IMR-90 (cell line): ENCODE results near the gene C6orf89. TPM values are rescaled to one million over a fixed set of nuclear protein-coding genes. Genes with fewer than 3 reads are reported as not detected.

Experiments
- ATAC-seq: fragments of 200-7000 bp; cut with Tn5 transposase; 2 replicates; pipeline ENCODE4 v1.9.1; 2020; ENCODE audit warnings: low read depth, mild to moderate bottlenecking, moderate library complexity
- BruUV-seq: library from RNA; stranded (reverse); fragments of 400-500 nt; replicated peaks from 2 replicates; lab custom pipeline; 2021; lab: Mats Ljungman, UMichigan
- CTCF ChIA-PET: fragments of 300-600 bp; formaldehyde crosslinking; extraction: SDS; loops from one replicate; lab custom pipeline; 2021; ENCODE audit warnings: antibody characterized with exemption; lab: Yijun Ruan, JAX
- POLR2A ChIA-PET: fragments of 300-600 bp; sonication (Branson Sonifier 250); formaldehyde crosslinking; loops from one replicate; lab custom pipeline; 2022; ENCODE audit warnings: antibody characterized with exemption; ENCODE audit not compliant: unreplicated experiment; lab: Charles Lee
- DNase-seq: peaks from one replicate; pipeline ENCODE4 v3.0.0; 2013
- H2AFZ ChIP-seq: replicated peaks from 2 replicates; pipeline ENCODE3; 2013; ENCODE audit warnings: low read length, mild to moderate bottlenecking; ENCODE audit not compliant: poor library complexity
- H2AK5ac ChIP-seq: 2 replicates; pipeline ENCODE4 v1.6.1; 2013; ENCODE audit warnings: low read depth, low read length, inconsistent platforms
- H2AK9ac ChIP-seq: replicated peaks from 2 replicates; pipeline ENCODE3; 2013; ENCODE audit warnings: mild to moderate bottlenecking, low read depth, low read length, moderate library complexity; ENCODE audit not compliant: poor library complexity
- H2BK120ac ChIP-seq: 2 replicates; pipeline ENCODE4 v1.6.1; 2013; ENCODE audit warnings: low read depth, low read length, inconsistent platforms
- H2BK15ac ChIP-seq: 3 replicates; pipeline ENCODE4 v1.6.1; 2013; ENCODE audit warnings: low read depth, low read length, inconsistent platforms
- H2BK20ac ChIP-seq: 2 replicates; pipeline ENCODE4 v1.6.1; 2013; ENCODE audit warnings: low read depth, mild to moderate bottlenecking, inconsistent platforms, low read length, moderate library complexity
- H2BK5ac ChIP-seq: 2 replicates; pipeline ENCODE4 v1.6.1; 2013; ENCODE audit warnings: mild to moderate bottlenecking, low read depth, low read length, inconsistent platforms; ENCODE audit not compliant: poor library complexity, severe bottlenecking
- H3K14ac ChIP-seq: replicated peaks from 2 replicates; pipeline ENCODE4 v1.6.1; 2013; ENCODE audit warnings: low read depth, low read length, inconsistent platforms
- H3K18ac ChIP-seq: 2 replicates; pipeline ENCODE4 v1.6.1; 2013; ENCODE audit warnings: low read depth, low read length, control low read depth
- H3K23ac ChIP-seq: 2 replicates; pipeline ENCODE4 v1.6.1; 2013; ENCODE audit warnings: low read depth, low read length, inconsistent platforms
- H3K27ac ChIP-seq: 2 replicates; pipeline ENCODE4 v1.5.1; 2013; ENCODE audit warnings: mild to moderate bottlenecking, control low read depth, low read length; ENCODE audit not compliant: insufficient read depth
- H3K27me3 ChIP-seq: 2 replicates; pipeline ENCODE4 v1.6.1; 2013; ENCODE audit warnings: low read length; ENCODE audit not compliant: control insufficient read depth, insufficient read depth
- H3K36me3 ChIP-seq: 2 replicates; pipeline ENCODE4 v1.6.1; 2013; ENCODE audit warnings: low read length, mixed read lengths; ENCODE audit not compliant: control insufficient read depth, insufficient read depth
- H3K4ac ChIP-seq: 2 replicates; pipeline ENCODE4 v1.6.1; 2013; ENCODE audit warnings: low read depth, low read length, inconsistent platforms
- H3K4me1 ChIP-seq: 2 replicates; pipeline ENCODE4 v1.6.1; 2013; ENCODE audit warnings: low read length, mixed read lengths; ENCODE audit not compliant: control insufficient read depth, insufficient read depth
- H3K4me2 ChIP-seq: 2 replicates; pipeline ENCODE4 v1.6.1; 2013; ENCODE audit warnings: low read depth, mild to moderate bottlenecking, control low read depth, low read length, moderate library complexity
- H3K4me3 ChIP-seq: 2 replicates; pipeline ENCODE4 v1.5.1; 2013; ENCODE audit warnings: low read depth, mild to moderate bottlenecking, control low read depth, low read length, moderate library complexity; ENCODE audit not compliant: insufficient read depth
- H3K56ac ChIP-seq: 2 replicates; pipeline ENCODE4 v1.6.1; 2013; ENCODE audit warnings: low read length, inconsistent platforms; ENCODE audit not compliant: insufficient read depth; ENCODE audit errors: extremely low read depth
- H3K79me1 ChIP-seq, 2 experiments: 2 replicates each; pipeline ENCODE4 v1.6.1; 2013; ENCODE audit warnings: low read length in 2 of 2, inconsistent platforms in 1 of 2, low read depth in 1 of 2
- H3K9ac ChIP-seq: 2 replicates; pipeline ENCODE4 v1.6.1; 2013; ENCODE audit warnings: low read depth, low read length, control low read depth
- H3K9me1 ChIP-seq: 2 replicates; pipeline ENCODE4 v1.6.1; 2013; ENCODE audit warnings: low read length, inconsistent platforms; ENCODE audit not compliant: insufficient read depth
- H3K9me3 ChIP-seq: 2 replicates; pipeline ENCODE4 v1.6.1; 2013; ENCODE audit warnings: low read length; ENCODE audit not compliant: control insufficient read depth, insufficient read depth
- H4K20me1 ChIP-seq: 2 replicates; pipeline ENCODE4 v1.6.1; 2013; ENCODE audit warnings: low read length, inconsistent platforms; ENCODE audit not compliant: insufficient read depth
- H4K5ac ChIP-seq: 2 replicates; pipeline ENCODE4 v1.6.1; 2013; ENCODE audit warnings: mild to moderate bottlenecking, low read depth, low read length, control low read depth
- H4K8ac ChIP-seq, 2 experiments: 2 replicates each; pipeline ENCODE4 v1.6.1; 2013; ENCODE audit warnings: low read depth in 2 of 2, low read length in 2 of 2, control low read depth in 1 of 2, inconsistent platforms in 1 of 2
- H4K91ac ChIP-seq: 2 replicates; pipeline ENCODE4 v1.6.1; 2013; ENCODE audit warnings: low read depth, low read length, inconsistent platforms; ENCODE audit not compliant: insufficient read depth
- BHLHE40 ChIP-seq: fragments of 150-350 bp; IDR thresholded peaks from 2 replicates; pipeline ENCODE4 v1.6.1; 2016; ENCODE audit warnings: mild to moderate bottlenecking, low read depth, low read length
- CEBPB ChIP-seq: IDR thresholded peaks from 2 replicates; pipeline ENCODE4 v1.6.1; 2012; ENCODE audit warnings: low read depth, low read length, improper control_type of control experiment
- CHD1 ChIP-seq: IDR thresholded peaks from 2 replicates; pipeline ENCODE4 v1.6.1; 2012; ENCODE audit warnings: low read depth, low read length, improper control_type of control experiment
- CTCF ChIP-seq: conservative IDR thresholded peaks from 2 replicates; pipeline ENCODE4 v1.5.1; 2012; ENCODE audit warnings: mild to moderate bottlenecking, low read depth, low read length, improper control_type of control experiment
- ELK1 ChIP-seq: fragments of 150-350 bp; IDR thresholded peaks from 2 replicates; pipeline ENCODE4 v1.6.1; 2016; ENCODE audit warnings: low read depth, mild to moderate bottlenecking, low read length, moderate library complexity, borderline replicate concordance
- FOS ChIP-seq: fragments of 150-350 bp; IDR thresholded peaks from 2 replicates; pipeline ENCODE4 v1.6.1; 2016; ENCODE audit warnings: low read depth, low read length
- MAFK ChIP-seq: IDR thresholded peaks from 2 replicates; pipeline ENCODE4 v1.6.1; 2012; ENCODE audit warnings: low read depth, low read length, improper control_type of control experiment
- MAZ ChIP-seq: IDR thresholded peaks from 2 replicates; pipeline ENCODE4 v1.6.1; 2012; ENCODE audit warnings: low read depth, mild to moderate bottlenecking, low read length, improper control_type of control experiment, moderate library complexity, borderline replicate concordance
- MXI1 ChIP-seq: IDR thresholded peaks from 2 replicates; pipeline ENCODE4 v1.6.1; 2012; ENCODE audit warnings: low read depth, mild to moderate bottlenecking, low read length, moderate library complexity, borderline replicate concordance
- NFE2L2 ChIP-seq: fragments of 150-350 bp; IDR thresholded peaks from 2 replicates; pipeline ENCODE4 v1.6.1; 2016; ENCODE audit warnings: low read depth, mild to moderate bottlenecking, low read length
- POLR2A ChIP-seq: IDR thresholded peaks from 2 replicates; pipeline ENCODE4 v1.6.1; 2012; ENCODE audit warnings: mild to moderate bottlenecking, low read depth, low read length
- RAD21 ChIP-seq: IDR thresholded peaks from 2 replicates; pipeline ENCODE4 v1.6.1; 2012; ENCODE audit warnings: low read length, improper control_type of control experiment
- RCOR1 ChIP-seq: IDR thresholded peaks from 2 replicates; pipeline ENCODE4 v1.6.1; 2012; ENCODE audit warnings: mild to moderate bottlenecking, low read length, improper control_type of control experiment; ENCODE audit not compliant: insufficient replicate concordance
- RFX5 ChIP-seq: IDR thresholded peaks from 2 replicates; pipeline ENCODE4 v1.8.0; 2012; ENCODE audit warnings: low read depth, mild to moderate bottlenecking, low read length, moderate library complexity
- SMC3 ChIP-seq: fragments of 150-350 bp; IDR thresholded peaks from 2 replicates; pipeline ENCODE4 v1.6.1; 2016; ENCODE audit warnings: low read depth, mild to moderate bottlenecking, antibody characterized with exemption, low read length, moderate library complexity
- USF2 ChIP-seq: fragments of 150-350 bp; IDR thresholded peaks from 2 replicates; pipeline ENCODE4 v1.6.1; 2017; ENCODE audit warnings: mild to moderate bottlenecking, antibody characterized with exemption, low read length, low read depth
- WGBS, 2 experiments: methylation state at CpG; one replicate each; pipeline versions ENCODE4 v1.1.5 to v1.1.7; 2013; ENCODE audit warnings: missing lambda C conversion rate in 2 of 2; ENCODE audit not compliant: insufficient read length in 1 of 2; ENCODE audit errors: extremely low coverage in 2 of 2; 5-methylcytosine and 5-hydroxymethylcytosine counted together
- dilution Hi-C: fragments of 300-500 bp; cut with HindIII; formaldehyde crosslinking; loops from one replicate; pipeline ENCODE4 v1.14.3; 2018; ENCODE audit warnings: low sequenced_read_pairs; ENCODE audit not compliant: unreplicated experiment
- in situ Hi-C: fragments of 300-500 bp; cut with MboI; formaldehyde crosslinking; loops from 3 replicates; pipeline ENCODE4 v1.14.3; 2019; ENCODE audit warnings: low sequenced_read_pairs, inconsistent platforms, mixed read lengths
- intact Hi-C: fragments of 100-400 bp; cut with micrococcal nuclease; formaldehyde crosslinking; loops from 2 replicates; pipeline ENCODE4 v1.10.0; 2022
- polyA plus RNA-seq, 3 experiments: library from polyadenylated mRNA; depleted of rRNA; stranded (reverse); fragments of >200 nt; gene quantifications; 2 replicates each; pipeline ENCODE4 v1.2.3, GENCODE V29; 2012; ENCODE audit warnings: low replicate concordance in 1 of 3
- total RNA-seq: library from RNA; depleted of rRNA; stranded (reverse); fragments of >200 nt; gene quantifications from 2 replicates; pipeline ENCODE4 v1.2.3, GENCODE V29; 2012

The C6orf89 gene
- total and polyA plus RNA-seq, 2 of the 4 experiments (the other 2 are of a cell fraction), result 30.8 to 52.3 TPM

GRCh38 chr6:36977470-36977941 is 91.8 kb downstream of the C6orf89 start:
- Histone ChIP-seq H2BK15ac (no peak overlapping the region), H4K5ac (no peak overlapping the region), H3K4me1 (peaks cover 6% of the 10 kb centered on the region; the same call in 1 of the 2 replicates), H4K91ac (no peak overlapping the region), H3K27ac (no peak overlapping the region), H2AK9ac (no peak overlapping the region), H3K4ac (no peak overlapping the region), H3K79me1 (peaks cover 53 to 80% of the 10 kb centered on the region in 2 experiments), H2AFZ (no peak overlapping the region), H3K9me3 (no peaks in the 10 kb centered on the region), H3K4me3 (no peak overlapping the region), H2BK120ac (no peak overlapping the region), H3K36me3 (peaks cover 69% of the 10 kb centered on the region), H4K20me1 (peaks cover 67% of the 10 kb centered on the region), H3K9me1 (peaks cover 4% of the 10 kb centered on the region; the same call in 1 of the 2 replicates), H3K4me2 (no peak overlapping the region), H3K23ac (no peak overlapping the region), H3K18ac (no peak overlapping the region), H3K27me3 (no peaks in the 10 kb centered on the region), H3K56ac (no peak overlapping the region), H3K9ac (no peak overlapping the region), H3K14ac (no peak overlapping the region), H2BK20ac (no peak overlapping the region), H4K8ac (no peak overlapping the region), H2AK5ac (no peak overlapping the region), H2BK5ac (no peak overlapping the region)
- POLR2A ChIA-PET, result no interaction called here
- dilution Hi-C loops (no loop called here), in situ Hi-C loops (no loop called here), intact Hi-C loops (no loop called here)
- DNase-seq, result no peak
- TF ChIP-seq CEBPB (no peak), FOS (no peak), RAD21 (peak; percentile 23; the same call in 1 of the 2 replicates), MXI1 (no peak), RCOR1 (no peak), SMC3 (peak; percentile 23; the same call in 1 of the 2 replicates), USF2 (no peak), POLR2A (no peak), CHD1 (no peak), MAZ (no peak), BHLHE40 (no peak), NFE2L2 (no peak), ELK1 (no peak), CTCF (peak; percentile 28; the same call in 1 of the 2 replicates), MAFK (no peak), RFX5 (no peak)
- WGBS, 2 experiments, result 100% methylated on average over 3 of the region's 16 CpGs; no CpG with 5 or more reads in 1 of the 2 experiments
- no peak for ATAC-seq
- BruUV-seq, result no TSS peak
- CTCF ChIA-PET, result no interaction called here
